ELF-1 (cell line): Measurements from ENCODE around the gene CCDC13.

Source experiments
- DNase-seq: peaks from one replicate; pipeline ENCODE4 v3.0.0-alpha.2; 2016; ENCODE audit warnings: low read depth, low spot score

CCDC13 gene

DNA sequence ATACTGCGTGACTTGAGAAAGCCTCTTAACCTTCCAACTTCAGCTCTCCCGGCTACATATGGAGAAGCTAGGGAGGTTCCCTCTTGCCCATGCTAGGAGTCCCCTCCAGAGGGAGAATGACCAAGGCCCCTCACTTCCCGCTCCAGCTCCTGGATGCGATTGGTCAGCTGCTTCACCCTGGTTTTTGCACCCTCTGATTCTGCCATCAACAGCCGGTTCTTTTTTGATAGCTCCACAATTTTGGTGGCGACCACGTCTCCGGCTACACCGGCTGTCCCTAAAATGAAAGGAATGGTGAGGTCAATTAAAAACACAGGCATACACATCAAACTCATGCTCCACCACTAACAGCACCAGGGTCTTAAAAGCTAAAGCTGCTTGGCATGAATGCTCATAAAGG lies 20.6 kb downstream of the CCDC13 start:
- no peak for DNase-seq

DNA sequence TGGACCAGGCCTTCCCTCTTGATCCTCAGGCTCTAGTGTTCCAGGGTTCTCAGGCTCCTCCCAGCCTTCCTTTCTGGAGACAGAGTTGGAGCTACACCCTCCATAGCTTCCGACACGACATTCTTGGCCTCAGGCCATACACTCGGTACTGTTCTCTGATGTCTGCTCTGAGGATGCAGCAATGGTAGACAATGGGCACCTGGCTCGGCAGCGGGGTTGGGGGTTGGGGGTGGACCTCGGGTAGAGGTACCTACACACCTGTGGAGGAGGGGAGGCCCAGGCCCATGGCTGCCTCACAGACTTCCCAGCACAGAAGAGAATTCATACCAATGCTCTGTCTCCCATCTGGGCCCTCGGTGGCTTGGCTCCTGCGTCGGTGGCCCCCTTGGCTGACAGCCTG lies 21.4 kb downstream of the CCDC13 start:
- DNase-seq, result peak; percentile 55

DNA sequence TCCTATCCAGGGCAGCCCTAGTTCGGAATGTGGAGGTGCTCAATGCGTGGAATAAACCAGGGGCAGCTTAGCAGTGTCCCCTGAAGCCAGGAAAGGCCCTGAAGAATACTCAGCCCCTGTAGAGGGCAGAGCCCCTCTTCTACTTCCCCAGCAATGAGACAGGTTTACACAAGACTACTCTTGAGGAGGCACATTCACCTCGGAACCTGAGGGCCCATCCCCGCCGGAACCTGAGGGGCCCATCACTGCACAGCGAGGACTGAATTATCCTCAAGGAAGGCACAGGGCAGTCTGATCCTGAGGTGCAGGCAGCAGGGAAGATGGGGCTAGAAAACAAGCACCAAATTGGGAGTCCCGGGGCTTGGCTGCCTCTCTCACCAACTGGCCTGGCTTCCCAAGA lies 22.2 kb downstream of the CCDC13 start:
- DNase-seq, result no peak

DNA sequence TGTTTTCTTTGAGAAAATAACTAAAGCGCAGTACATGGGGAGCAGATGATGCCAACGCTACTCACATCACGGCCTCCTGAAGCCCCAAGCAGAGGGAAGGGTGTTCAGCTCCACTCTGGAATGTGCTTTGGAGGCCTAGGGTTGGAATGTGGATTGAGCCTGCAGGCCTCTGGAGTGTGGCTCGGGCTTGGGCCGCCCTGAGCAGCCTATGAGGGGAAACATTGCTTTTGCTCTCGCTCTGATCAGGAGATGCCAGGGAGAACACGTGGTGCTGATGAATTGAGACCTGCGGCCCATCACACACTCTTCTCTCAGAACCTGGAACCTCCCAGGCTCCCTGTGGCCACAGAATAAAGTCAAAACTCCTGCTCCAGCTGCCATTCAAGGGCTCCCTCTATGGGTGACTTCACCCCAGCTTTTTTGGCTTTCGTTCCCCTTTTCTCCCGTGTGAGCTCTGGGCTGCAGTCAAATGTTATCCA lies 23.3 kb downstream of the CCDC13 start:
- peak; percentile 94 for DNase-seq

DNA sequence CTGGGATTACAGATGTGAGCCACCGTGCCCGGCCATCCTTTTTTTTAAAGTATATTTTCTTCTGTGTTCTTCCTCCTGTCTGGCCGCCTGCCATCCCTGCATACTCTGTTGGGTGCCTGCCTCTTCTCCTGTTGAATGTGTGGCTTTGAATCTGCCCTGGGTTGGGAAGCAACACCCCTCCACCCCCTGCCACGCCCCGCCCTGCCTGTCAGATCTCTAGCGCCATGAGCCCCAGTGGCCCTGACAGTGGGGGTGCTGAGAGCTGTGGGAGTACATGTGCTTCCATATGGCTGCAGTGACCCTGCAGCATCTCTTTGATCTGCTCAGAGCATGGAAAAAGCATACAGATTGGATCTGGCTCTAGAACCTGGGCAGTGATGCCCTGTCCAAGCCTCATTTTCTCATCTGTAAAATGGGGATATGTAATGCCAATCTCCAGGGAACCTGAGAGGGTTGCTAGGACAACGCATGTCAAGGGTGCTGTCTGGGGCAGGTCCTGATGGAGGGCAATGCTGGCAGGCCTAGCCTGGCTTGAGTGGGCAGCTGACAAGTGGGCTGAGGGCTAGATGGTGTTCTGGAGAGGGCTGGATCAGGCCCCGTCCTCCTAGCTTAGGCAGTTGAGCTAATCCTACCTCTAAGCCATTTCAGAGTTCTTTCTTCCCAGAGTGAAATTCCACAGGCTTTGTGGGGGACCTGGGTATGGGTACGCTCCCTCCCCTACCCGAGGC lies 23.9 kb downstream of the CCDC13 start:
- DNase-seq, result no peak

DNA sequence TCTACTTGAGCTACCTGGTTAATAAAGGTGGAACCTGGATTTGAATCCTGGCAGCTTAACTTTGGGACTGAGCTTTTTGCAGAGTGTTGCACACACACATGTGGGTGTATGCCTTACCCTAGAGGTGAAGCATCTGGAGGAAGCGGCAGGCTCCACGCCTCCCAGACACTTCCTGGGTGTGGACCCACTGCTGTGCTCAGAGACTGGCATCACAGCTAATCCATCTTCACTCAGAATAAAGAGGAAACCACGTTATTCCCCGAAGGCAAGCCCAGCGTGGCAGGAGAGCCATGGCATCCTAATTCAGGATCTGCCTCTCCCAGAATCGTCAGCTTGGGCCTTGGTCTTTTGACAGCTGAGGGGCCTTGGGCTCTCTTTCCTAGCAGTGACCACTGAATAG lies 25.5 kb downstream of the CCDC13 start:
- no peak for DNase-seq

DNA sequence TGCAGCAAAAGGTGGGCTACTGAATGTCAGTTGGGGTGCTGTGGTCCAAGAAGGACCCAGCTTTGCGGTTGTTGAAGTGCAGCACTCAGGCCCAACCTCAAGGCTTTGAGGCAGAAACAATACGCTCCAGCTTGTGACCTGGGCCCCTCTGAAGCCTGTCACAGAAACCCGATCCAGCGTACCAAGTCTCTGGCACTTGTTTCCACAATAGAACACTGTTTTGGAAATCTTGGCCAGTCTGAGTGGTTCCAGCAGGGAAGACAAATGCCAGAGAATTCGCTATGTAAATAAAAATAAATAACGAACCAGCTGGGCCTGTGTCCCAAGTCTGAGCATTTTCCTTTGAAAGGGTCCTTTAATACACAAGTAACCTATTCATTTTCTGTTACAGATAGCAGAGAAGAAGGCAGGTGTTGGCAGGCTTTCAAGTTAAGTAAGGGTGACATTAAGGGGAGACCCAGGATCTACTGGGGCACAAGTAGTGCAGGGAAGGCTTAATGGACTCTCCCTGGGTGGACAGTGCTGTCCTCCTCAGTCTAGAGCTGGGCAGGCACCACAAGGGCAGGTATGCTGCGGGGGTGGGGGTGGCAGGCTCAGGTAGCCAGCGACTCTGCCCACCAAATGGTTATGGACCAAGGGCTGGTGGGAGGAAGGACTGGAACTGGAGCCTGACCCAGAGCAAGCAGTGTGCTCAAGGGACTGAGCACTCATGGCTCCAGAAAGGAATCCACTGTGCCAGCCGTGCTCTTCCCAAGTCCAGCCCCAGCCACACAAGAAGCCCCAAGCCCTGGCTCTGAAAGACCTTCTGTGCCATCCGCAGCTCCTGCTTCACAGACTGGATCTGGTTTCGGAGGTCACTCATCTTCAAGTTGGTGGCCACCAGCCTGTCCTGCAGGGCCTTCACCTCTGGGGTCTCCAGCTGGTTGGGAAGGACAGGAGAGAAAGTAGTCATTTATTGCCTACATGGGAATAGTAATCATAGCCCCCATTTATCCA lies 26.3 kb downstream of the CCDC13 start:
- peak; percentile 51 for DNase-seq

DNA sequence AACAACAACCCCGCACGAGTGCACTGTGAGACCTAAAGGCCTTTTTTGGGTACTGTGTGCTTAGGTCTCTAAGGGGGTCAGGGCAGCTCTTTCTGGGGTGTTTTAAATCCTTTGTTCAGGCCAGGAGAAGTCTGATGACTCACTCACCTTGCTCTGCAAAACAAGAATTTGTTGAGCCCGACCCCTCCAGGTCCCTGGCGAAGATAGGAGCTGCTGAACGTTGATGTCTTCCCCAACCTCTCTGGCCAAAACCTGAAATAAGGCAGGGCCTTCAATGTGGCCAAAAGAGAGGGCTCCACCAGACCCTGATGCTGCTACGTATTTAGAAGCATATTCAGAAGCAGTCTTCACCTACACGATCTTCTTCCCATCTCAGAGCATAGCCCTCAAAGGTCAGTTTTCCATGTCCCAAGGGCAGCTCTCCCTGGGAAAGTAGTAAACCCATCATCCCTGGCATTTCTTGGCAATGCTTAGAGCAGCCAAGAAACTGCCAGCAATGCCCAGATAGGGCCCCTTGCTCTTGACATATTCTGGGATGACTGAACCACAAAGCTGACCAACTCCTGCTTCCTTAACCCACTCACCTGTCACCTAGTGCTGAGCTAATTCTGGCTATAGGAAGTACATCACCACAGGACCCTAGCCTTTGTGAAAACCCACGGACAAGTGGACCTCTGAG lies 27.1 kb downstream of the CCDC13 start:
- peak; percentile 49 for DNase-seq

DNA sequence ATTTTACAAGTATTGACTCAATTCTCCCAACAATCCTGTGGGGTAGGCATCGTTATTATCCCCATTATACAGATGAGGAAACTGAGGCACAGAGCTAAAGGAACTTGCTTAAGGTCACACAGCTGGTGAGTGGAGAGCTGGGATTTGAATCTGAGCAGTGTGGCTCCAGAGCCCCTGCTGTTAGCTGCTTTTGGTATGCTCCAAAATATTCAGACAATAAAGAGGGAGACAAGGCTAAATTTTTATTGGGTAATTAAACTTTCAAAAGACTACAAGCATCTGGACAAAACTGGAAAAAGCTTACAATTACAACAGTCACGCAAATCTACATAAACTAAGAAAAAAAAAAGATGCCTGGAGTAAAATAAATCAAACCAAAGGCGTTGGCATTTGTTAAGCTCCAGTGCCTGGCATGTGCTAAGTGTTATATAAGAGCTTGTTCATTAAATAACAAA lies 27.7 kb downstream of the CCDC13 start:
- DNase-seq, result no peak

DNA sequence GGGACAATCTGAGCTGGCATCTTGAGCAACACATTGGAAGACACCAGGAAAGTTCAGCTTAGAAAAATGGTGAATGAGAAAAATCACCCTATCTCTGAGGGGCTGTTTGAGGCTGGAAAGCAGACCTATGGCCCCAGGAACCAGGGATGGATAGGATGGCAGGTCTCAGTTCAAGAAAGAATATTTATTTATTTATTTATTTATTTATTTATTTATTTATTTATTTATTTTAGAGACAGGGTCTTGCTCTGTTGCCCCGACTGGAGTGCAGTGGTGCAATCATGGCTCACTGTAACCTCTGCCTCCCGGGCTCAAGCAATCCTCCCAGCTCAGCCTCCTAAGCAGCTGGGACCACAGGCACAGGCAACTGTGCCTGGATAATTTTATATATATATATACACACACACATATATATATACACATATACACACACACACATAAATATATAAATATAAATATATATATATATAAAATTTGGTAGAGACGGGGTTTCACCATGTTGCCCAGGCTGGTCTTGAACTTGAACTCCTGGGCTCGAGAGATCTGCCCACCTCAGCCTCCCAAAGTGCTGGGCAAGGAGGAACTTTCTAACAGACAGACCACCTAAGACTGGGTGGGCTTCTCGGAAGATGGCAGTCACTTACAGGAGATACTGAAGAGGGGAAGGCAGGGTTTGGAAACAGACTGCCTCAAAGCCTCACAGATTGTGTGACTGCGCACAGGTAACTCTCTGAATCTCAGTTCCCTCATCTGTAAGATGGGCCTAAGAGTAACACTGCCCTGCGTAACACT lies 29.7 kb downstream of the CCDC13 start:
- no peak for DNase-seq

DNA sequence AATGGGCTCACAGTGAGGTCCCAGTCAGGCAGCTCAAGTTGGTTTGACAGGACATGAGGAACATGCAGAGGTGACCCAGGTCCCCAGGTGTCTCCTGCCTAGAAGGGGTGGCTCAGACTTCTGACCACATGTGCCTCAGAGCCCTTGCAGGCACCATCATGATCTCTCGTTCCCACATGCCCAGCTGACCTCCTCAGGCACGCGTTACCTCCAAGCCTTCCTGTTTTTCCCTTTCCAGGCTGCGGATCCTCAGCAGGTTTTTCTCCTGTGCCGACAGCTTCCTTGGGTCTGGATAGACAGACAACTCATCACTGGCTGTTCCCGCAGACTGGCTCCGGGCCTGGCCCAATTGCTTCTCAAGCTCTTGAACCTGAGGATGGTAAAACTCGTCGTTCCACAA lies 30.4 kb downstream of the CCDC13 start:
- no peak for DNase-seq

DNA sequence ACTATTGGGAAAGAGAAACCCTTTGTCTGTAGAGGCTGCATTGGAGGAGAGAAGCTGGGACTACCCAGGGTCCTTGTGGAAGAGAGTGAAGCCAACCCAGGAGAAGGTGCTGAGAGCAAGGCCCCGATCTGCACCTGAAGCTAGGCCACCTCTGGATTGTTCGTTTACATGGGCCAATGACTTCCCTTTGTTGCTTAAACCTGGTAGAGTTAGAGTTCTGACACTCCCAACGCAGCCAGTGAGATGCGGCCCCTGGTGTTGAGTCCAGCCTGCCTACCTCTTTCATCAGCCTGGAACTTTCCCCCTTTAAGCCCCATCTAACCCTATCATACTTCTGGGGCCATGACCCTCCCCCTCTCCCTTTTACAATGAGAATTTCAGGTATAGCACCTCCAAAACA lies 30.8 kb downstream of the CCDC13 start:
- no peak for DNase-seq

DNA sequence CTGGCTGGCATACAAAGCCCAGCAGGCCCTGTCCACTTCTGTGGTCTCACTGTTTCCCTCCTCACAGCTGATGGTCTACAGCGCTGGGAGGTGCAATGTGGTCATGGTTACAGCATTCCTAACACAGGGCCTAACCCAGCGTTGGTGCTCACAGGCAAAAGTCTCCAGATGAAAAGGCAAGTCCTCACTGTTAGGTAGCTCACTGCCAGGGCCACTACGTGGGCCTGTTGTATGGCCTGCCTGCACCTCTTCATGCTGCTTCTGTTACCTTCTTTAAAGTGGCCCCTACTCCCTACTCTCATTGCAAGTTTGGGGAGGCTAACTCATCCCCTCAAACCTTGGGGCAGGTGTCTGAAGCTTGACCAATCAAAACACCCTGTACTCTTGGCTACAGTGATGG lies 31.3 kb downstream of the CCDC13 start:
- DNase-seq, result no peak

DNA sequence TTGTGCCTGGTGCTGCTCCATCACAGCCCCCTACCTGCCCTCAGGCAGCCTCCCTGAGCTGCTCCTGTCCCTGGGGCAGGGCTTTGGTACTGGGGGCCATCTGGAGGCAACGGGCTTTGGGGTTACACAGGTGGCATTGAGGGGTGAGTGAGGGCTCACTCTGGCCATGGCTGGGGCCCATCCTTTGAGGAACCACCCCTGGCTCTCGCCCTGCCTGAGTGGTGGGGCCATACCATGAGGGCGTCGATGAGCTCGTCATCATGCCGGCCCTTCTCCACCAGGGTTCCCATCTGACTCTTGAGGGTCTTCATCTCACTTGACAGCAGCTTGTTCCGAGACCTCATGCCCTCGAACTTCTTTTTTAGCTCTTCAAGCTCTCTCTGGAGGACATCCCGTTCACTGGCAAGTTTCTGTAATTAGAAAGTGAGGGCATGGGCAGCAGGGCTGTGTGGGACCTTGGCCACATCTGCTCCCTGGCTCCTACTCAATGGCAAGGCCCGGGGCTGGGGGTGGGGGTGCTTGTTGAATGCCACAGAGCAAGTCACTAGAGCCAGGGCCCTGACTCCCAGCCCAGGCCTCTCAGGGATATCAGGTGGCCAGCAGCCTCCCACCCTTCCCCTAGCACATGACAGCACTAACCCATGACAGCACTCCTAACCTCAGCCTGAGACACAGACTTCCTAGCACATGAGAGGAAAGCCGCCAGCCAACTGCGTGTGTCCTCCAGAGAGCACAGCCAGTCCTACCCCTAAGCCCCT lies 33.5 kb downstream of the CCDC13 start:
- peak; percentile 44 for DNase-seq

DNA sequence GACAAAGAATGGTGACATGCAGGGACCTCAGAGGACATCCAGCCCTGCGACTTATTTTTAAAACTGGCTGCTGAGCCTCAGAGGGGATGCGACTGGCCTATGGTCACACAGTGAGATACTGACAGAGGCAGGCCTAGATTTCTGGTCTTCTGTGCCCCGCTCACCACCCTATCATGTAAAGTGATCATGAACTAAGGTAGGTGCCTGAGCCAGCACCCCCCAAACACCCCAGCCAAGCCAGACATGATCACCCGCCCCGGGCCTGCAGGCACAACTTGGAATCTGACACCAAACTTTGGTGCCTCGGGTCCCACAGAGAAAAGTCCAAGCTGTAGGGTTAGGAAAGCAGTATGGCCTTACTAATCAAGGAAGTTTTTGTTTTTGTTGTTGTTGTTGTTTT lies 36.5 kb downstream of the CCDC13 start:
- no peak for DNase-seq

DNA sequence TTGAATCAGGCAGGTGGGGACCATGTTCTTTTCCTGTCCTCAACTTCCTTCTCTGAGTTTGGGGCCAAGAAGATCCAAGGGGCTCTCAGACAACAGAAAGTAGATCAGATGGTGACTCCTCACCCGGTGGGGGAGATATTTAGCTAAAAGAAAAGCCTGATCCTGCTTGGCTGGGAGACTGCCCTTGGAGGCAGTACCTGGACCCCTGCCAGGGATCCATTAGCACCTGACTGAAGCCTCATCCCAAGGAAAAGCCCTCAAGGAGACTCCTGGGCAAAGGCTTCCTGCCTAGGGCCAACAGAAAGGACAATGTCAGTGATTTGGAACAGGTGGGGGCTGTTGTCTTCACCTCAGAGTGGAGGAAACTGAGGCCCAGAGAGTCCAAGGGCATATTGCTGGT lies 37.0 kb downstream of the CCDC13 start:
- peak; percentile 58 for DNase-seq

DNA sequence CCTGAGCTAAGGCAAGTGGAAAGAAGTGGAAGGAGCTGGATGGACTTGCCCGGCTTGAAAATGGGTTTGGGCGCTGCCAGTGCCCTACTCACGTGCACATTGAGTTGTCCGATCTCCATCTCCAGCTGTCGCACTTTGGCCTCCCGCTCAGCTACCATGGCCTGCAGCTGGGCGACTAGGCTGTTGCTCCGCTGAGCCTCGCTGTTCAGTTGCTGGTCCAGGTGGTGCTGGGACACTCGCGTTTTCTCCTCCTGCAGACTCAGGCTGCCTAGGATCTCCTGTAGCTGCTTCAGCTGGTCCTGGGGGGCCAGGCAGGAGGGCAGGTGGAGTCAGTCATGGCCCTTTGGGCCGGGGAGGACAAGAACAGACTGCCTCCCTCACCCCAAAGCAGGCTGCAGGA lies 37.4 kb downstream of the CCDC13 start:
- no peak for DNase-seq

DNA sequence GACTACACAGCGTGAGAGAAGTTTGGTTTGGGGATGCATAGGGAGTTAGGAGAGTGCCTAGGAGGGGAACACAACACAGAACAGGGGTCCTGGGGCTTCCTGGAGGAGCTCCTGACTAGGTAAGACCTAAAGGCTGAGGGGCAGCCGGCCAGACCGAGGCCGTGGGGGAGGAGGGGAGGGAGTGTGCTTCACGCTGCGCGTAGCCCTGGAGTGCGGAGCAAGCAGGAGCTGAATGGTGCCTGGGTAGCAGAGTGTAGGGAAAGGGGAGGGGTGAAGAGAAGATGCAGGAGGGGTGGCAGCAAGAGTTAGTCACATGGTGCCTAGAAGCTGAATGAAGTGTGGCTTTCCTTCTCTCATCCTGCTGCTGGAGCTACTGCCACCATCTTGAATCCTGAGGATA lies 38.0 kb downstream of the CCDC13 start:
- no peak for DNase-seq

DNA sequence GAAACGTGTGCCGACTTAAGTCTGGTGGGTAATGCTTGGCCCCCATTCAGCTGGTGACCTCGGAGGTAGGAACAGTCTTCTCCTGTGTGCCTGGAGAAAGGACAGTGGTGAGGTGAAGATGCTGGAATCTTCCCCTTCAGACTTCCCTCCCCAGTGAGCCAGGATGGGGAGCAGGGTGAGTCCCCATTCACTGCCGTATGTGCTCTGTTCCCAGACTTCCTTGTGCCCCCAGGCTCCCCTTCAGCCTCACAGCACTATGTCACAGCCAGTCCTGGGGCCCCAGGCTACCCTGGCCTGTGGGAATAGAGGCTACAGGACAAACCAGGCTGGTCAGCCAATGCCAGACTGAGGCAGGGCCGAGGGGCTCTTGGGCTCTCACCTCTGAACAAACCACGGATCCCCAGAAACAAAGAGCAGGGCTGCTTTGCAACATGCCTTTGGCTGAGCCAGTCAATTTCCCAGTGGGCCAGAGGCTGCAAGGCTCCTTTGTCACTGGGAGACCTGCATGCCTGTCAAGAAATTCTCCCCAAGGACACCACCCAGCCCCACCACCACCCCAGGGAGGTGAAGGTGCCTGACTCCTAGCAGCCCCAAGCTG lies 38.7 kb downstream of the CCDC13 start:
- DNase-seq, result no peak
